Esophagus squamous epithelium (tissue), 5 donors: ENCODE data around the gene ACSL4. TPM values are rescaled to one million over a fixed set of nuclear protein-coding genes. Genes with fewer than 3 reads are reported as not detected.
"Not testable (repeated sequence)": the region's sequence is repeated elsewhere in the genome, so short reads cannot be mapped to it uniquely, and the experiment has no call there.

Experiments
- DNase-seq: peaks from one replicate; lab custom pipeline; 2025; lab: John Stamatoyannopoulos, UW
- H3K27ac ChIP-seq, 4 donors: fragments of 200-600 bp; sonication (generic); one replicate each; pipeline ENCODE4 v1.5.1; 2016 to 2019; ENCODE audit warnings: mild to moderate bottlenecking in 1 of 4
- H3K27me3 ChIP-seq, 4 donors: fragments of 200-600 bp; sonication (generic); 1 replicate in 3 of 4; 2 replicates in 1 of 4; pipeline versions ENCODE4 v1.5.1 to v1.6.0; 2017 to 2021; ENCODE audit warnings: antibody characterized with exemption in 1 of 4
- H3K36me3 ChIP-seq, 3 donors: fragments of 200-600 bp; sonication (generic); one replicate each; pipeline ENCODE4 v1.5.1; 2016 to 2019
- H3K4me1 ChIP-seq, 3 donors: fragments of 200-600 bp; sonication (generic); one replicate each; pipeline ENCODE4 v1.5.1; 2017 to 2019
- H3K4me3 ChIP-seq, 4 donors: fragments of 200-600 bp; sonication (generic); 1 replicate in 3 of 4; 2 replicates in 1 of 4; pipeline ENCODE4 v1.5.1; 2016 to 2019; ENCODE audit warnings: mild to moderate bottlenecking in 2 of 4, moderate library complexity in 1 of 4
- H3K9me3 ChIP-seq, 3 donors: fragments of 200-600 bp; sonication (generic); one replicate each; pipeline ENCODE4 v1.5.1; 2016 to 2019
- CTCF ChIP-seq, 6 experiments: fragments of 450-650 bp in 4 of 6; fragments of 200-600 bp in 2 of 6; sonication (generic) in 2 of 6; IDR thresholded peaks; one replicate each; pipeline ENCODE4 v1.5.1; 2016 to 2019; ENCODE audit warnings: antibody characterized with exemption in 6 of 6, mild to moderate bottlenecking in 4 of 6, moderate library complexity in 4 of 6
- POLR2A ChIP-seq, 4 donors: fragments of 450-650 bp; IDR thresholded peaks; one replicate each; pipeline ENCODE4 v1.6.1; 2017; ENCODE audit warnings: antibody characterized with exemption in 4 of 4, mild to moderate bottlenecking in 4 of 4, moderate library complexity in 3 of 4
- WGBS, 2 donors: methylation state at CpG; one replicate each; pipeline ENCODE4 v1.1.5; 2018; 5-methylcytosine and 5-hydroxymethylcytosine counted together
- intact Hi-C: fragments of 100-400 bp; cut with DNase I; formaldehyde crosslinking; loops from one replicate; pipeline ENCODE4 v1.15.0; 2022
- total RNA-seq, 4 donors: library from RNA; depleted of rRNA; stranded (reverse); fragments of >200 nt; gene quantifications; one replicate each; pipeline ENCODE4 v1.1.0, GENCODE V29; 2016
- donor health status: DM: yes; HTN: yes; CAD: no.

Gene ACSL4
- total RNA-seq, 4 donors from 2014 or later: 11.6 to 48.1 (median 33.4) TPM

DNA sequence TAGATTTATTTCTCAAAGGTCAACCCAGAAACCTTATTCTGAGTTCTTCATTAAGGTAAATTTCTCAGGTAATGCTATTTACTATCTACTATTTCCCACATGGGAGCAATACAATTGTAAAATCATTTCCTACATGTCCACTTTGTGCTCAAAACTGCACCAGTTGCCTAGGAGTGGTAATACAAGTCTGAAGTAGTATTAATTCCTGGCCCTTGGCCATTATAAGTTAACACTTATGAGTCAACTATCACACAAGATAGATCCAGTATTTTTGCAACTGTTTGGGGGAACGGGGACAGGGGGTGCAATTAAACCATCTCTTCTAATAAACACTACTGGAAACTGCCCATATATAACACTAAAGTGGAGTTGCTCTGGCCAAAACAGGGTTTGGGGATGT lies 48.9 kb downstream of the ACSL4 start:
- 50 to 60% methylated on average over 1 of the region's 1 CpG for WGBS, 2 donors
- Histone ChIP-seq H3K36me3 (peaks cover 0 to 17% (median 0%) of the 10 kb centered on the region in 3 donors), H3K4me3 (no peak overlapping the region), H3K4me1 (peaks cover 0 to 9% (median 0%) of the 10 kb centered on the region in 3 donors), H3K27ac (no peak overlapping the region), H3K9me3 (no peaks in the 10 kb centered on the region), H3K27me3 (no peaks in the 10 kb centered on the region)
- TF ChIP-seq CTCF (IDR thresholded peaks at IDR 0.05): no peak
- TF ChIP-seq POLR2A (IDR thresholded peaks at IDR 0.05): no peak
- no peak for DNase-seq
- intact Hi-C loops: no loop called here

GRCh38 chrX:109681475-109682081 lies 51.5 kb downstream of the ACSL4 start:
- peaks cover 0 to 9% (median 0%) of the 10 kb centered on the region in 3 donors for H3K4me1 ChIP-seq
- DNase-seq: no peak
- no peaks in the 10 kb centered on the region for H3K27me3 ChIP-seq
- H3K36me3 ChIP-seq: peaks cover 0 to 41% (median 0%) of the 10 kb centered on the region in 3 donors
- no peak overlapping the region for H3K4me3 ChIP-seq
- H3K9me3 ChIP-seq: no peaks in the 10 kb centered on the region
- no peak overlapping the region for H3K27ac ChIP-seq
- TF ChIP-seq POLR2A (IDR thresholded peaks at IDR 0.05) (no peak), CTCF (IDR thresholded peaks at IDR 0.05) (no peak)
- 68 to 85% methylated on average over 2 of the region's 2 CpGs for WGBS, 2 donors
- intact Hi-C loops: no loop called here

DNA sequence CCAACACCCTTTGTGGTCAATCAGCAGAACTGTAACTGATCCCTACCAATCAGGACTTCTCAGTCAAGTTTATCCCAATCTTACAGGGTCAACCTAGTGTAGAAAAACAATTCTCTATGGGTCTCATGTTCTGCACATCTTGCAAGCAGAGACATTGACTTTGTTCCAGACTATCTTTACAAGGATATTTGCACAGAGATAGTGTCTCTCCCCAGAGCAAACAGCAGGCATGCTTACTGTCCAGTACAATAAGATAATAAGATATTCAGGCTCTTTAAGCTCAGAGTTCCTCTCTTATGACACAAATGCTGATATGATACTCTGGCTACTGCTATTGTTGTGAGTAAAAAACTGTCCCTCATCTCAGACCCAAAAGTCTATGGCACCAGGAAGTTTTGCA lies 53.2 kb downstream of the ACSL4 start:
- Histone ChIP-seq H3K9me3 (no peaks in the 10 kb centered on the region), H3K36me3 (peaks cover 0 to 58% (median 0%) of the 10 kb centered on the region in 3 donors), H3K27me3 (no peaks in the 10 kb centered on the region), H3K27ac (no peak overlapping the region), H3K4me3 (no peak overlapping the region), H3K4me1 (peaks cover 0 to 9% (median 0%) of the 10 kb centered on the region in 3 donors)
- no peak for DNase-seq
- TF ChIP-seq POLR2A (IDR thresholded peaks at IDR 0.05): no peak
- no peak for TF ChIP-seq CTCF (IDR thresholded peaks at IDR 0.05)
- intact Hi-C loops: no loop called here

DNA sequence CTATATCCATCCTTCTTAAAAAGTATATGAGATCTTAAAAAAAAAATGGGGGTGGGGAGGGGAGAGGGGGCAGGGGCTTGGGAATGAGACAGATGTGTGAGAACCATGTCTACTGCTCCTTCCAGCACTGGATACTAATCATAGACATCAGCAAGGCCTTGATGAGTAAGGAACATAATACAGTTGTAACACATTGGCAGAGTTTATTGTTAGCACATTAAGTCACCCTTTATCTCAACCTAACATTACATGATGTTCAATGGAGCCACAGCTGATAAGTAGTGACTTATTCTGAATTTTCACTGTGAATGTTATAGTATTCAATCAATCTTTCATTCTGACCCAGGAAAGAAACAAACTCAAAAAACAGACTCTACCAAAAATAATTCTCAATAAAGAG lies 60.8 kb downstream of the ACSL4 start:
- H3K4me3 ChIP-seq: no peak overlapping the region
- H3K9me3 ChIP-seq: no peaks in the 10 kb centered on the region
- no peaks in the 10 kb centered on the region for H3K4me1 ChIP-seq
- DNase-seq: no peak
- H3K36me3 ChIP-seq: peaks cover 0 to 71% (median 0%) of the 10 kb centered on the region in 3 donors
- no peak for TF ChIP-seq POLR2A (IDR thresholded peaks at IDR 0.05)
- no peak for TF ChIP-seq CTCF (IDR thresholded peaks at IDR 0.05)
- H3K27ac ChIP-seq: no peak overlapping the region
- intact Hi-C loops: no loop called here
- no peaks in the 10 kb centered on the region for H3K27me3 ChIP-seq

DNA sequence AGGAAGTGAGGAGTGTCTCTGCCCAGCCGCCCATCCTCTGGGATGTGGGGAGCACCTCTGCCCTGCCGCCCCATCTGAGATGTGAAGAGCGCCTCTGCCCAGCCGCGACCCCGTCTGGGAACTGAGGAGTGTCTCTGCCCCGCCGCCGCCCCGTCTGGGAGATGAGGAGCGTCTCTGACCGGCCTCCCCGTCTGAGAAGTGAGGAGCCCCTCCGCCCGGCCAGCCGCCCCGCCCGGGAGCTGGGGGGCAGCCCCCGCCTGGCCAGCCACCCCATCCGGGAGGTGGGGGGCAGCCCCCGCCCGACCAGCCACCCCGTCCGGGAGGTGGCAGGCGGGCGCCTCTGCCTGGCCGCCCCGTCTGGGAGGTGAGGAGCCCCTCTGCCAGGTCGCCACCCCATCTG lies 61.9 kb downstream of the ACSL4 start:
- H3K9me3 ChIP-seq, DNase-seq, H3K27me3 ChIP-seq, H3K4me3 ChIP-seq, intact Hi-C loops, H3K4me1 ChIP-seq, H3K27ac ChIP-seq: not testable (repeated sequence)
- peaks cover 0 to 71% (median 0%) of the 10 kb centered on the region in 3 donors for H3K36me3 ChIP-seq
- no CpG with 5 or more reads among the region's 29 CpGs for WGBS, 2 donors

GRCh38 chrX:109667986-109668385 lies 65.1 kb downstream of the ACSL4 start:
- Histone ChIP-seq H3K27ac (no peak overlapping the region), H3K4me3 (no peak overlapping the region), H3K27me3 (no peaks in the 10 kb centered on the region), H3K9me3 (no peaks in the 10 kb centered on the region), H3K4me1 (no peaks in the 10 kb centered on the region), H3K36me3 (peaks cover 0 to 71% (median 0%) of the 10 kb centered on the region in 3 donors)
- intact Hi-C loops: no loop called here
- no peak for TF ChIP-seq CTCF (IDR thresholded peaks at IDR 0.05)
- no peak for TF ChIP-seq POLR2A (IDR thresholded peaks at IDR 0.05)
- DNase-seq: no peak
- 85 to 93% methylated on average over 5 of the region's 5 CpGs for WGBS, 2 donors
